ENCODE data around the gene BMP7. TPM values are rescaled to one million over a fixed set of nuclear protein-coding genes. Genes with fewer than 3 reads are reported as not detected.
A peak's percentile ranks its signal among the peaks of the same experiment; 100 is the strongest.

BMP7 gene
- total and polyA plus RNA-seq, 9 of the 15 experiments (the other 6 are each of a cell fraction or from before 2014, with no cell fraction given) = 0.18 TPM; not detected in 8

DNA sequence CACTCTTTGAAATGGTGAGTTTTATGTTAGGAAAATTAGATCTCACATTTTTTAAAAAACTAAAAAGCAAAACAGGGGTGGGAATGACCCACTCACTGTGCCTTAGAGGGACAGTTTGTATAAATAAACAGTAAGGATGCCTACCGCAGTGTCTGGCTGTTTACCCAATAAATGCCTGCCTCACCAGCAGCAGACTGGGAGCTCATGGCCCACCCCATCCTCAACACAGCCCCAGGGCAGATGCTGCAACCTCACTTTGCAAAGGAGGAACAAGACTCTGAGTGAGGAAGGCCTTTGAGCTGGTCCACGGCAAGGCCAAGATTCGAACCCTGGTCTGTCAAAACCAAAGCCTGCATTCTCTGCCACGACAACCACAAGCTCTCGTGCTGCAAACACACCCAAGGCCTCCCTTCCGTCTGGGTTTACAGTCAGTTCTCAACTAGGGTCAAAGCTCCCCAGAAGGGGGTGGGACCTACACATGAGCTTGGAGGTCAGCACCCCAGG, 77.8 kb downstream of the BMP7 start:
- Histone ChIP-seq H3K79me2 (ENCODE audit: control insufficient read depth, insufficient read depth, low read length) (no peaks in the 10 kb centered on the region), H4K20me1 (replicated peaks; ENCODE audit: control insufficient read depth, insufficient read depth, low read length) (peaks cover 7% of the 10 kb centered on the region; the same call in 1 of the 2 replicates), H3K27ac (ENCODE audit: extremely low read depth, low read depth, low read length) (no peak overlapping the region), H3K9me3 (replicated peaks; ENCODE audit: control insufficient read depth, insufficient read depth, low read depth, low read length) (no peaks in the 10 kb centered on the region), H3K4me2 (ENCODE audit: insufficient read depth, low read length) (no peak overlapping the region), H2AFZ (ENCODE audit: low read depth, low read length) (no peak overlapping the region), H3K36me3 (ENCODE audit: control insufficient read depth, insufficient read depth, low read length) (no peaks in the 10 kb centered on the region), H3K27me3 (ENCODE audit: control insufficient read depth in 2 of 2, insufficient read depth in 2 of 2, low read length in 2 of 2) (peaks cover 23 to 63% of the 10 kb centered on the region in 2 experiments; a peak in 4 of 5 replicates), H3K4me3 (no peak overlapping the region), H3K4me1 (replicated peaks in 1 of 2; ENCODE audit: control insufficient read depth in 2 of 2, insufficient read depth in 2 of 2, low read length in 2 of 2) (no peaks in the 10 kb centered on the region), H3K9me1 (ENCODE audit: control insufficient read depth, insufficient read depth, low read length) (peaks cover 2% of the 10 kb centered on the region), H3K9ac (ENCODE audit: insufficient read depth in 1 of 2, low read depth in 2 of 2, low read length in 2 of 2) (no peak overlapping the region)
- ChIA-PET POLR2A (interaction anchor here (0.6 to 1.5 kb wide), 2 partner anchors 10 to 12 kb away, joined by 3 to 5 read pairs; no protein-coding TSS in a partner anchor), CTCF (ENCODE audit: low intra/inter-chr PET ratio) (no interaction called here)
- FAIRE-seq (no peak), DNase-seq (ENCODE audit: extremely low read depth in 1 of 4, low spot score in 3 of 4) (no peak), ATAC-seq (no peak)
- TF ChIP-seq TEAD1 (CRISPR knock-in tag; IDR thresholded peaks at IDR 0.05) (no peak), IFI16 (CRISPR knock-in tag; IDR thresholded peaks at IDR 0.05) (no peak), ZSCAN32 (CRISPR knock-in tag; IDR thresholded peaks at IDR 0.05) (no peak), NR3C1 (CRISPR knock-in tag; IDR thresholded peaks at IDR 0.05) (no peak), ZNF133 (CRISPR knock-in tag; IDR thresholded peaks at IDR 0.05) (no peak), ZNF124 (CRISPR knock-in tag; IDR thresholded peaks at IDR 0.05) (no peak), LCOR (CRISPR knock-in tag; IDR thresholded peaks at IDR 0.05) (no peak), HDAC6 (IDR thresholded peaks at IDR 0.05; ENCODE audit: low read depth, low read length) (no peak), EWSR1 (IDR thresholded peaks at IDR 0.05; ENCODE audit: borderline replicate concordance, low read depth, partially characterized antibody) (peak; percentile 67), RFX1 (IDR thresholded peaks at IDR 0.05) (no peak), DNMT1 (IDR thresholded peaks at IDR 0.05) (no peak)
- TF ChIP-seq, protein P1, sequence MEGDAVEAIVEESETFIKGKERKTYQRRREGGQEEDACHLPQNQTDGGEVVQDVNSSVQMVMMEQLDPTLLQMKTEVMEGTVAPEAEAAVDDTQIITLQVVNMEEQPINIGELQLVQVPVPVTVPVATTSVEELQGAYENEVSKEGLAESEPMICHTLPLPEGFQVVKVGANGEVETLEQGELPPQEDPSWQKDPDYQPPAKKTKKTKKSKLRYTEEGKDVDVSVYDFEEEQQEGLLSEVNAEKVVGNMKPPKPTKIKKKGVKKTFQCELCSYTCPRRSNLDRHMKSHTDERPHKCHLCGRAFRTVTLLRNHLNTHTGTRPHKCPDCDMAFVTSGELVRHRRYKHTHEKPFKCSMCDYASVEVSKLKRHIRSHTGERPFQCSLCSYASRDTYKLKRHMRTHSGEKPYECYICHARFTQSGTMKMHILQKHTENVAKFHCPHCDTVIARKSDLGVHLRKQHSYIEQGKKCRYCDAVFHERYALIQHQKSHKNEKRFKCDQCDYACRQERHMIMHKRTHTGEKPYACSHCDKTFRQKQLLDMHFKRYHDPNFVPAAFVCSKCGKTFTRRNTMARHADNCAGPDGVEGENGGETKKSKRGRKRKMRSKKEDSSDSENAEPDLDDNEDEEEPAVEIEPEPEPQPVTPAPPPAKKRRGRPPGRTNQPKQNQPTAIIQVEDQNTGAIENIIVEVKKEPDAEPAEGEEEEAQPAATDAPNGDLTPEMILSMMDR (IDR thresholded peaks at IDR 0.05 in 2 of 3, conservative IDR thresholded peaks at IDR 0.05 in 1 of 3; ENCODE audit: insufficient read depth in 2 of 3, low read depth in 1 of 3, low read length in 3 of 3) = no peak
- TF ChIP-seq, protein P2, sequence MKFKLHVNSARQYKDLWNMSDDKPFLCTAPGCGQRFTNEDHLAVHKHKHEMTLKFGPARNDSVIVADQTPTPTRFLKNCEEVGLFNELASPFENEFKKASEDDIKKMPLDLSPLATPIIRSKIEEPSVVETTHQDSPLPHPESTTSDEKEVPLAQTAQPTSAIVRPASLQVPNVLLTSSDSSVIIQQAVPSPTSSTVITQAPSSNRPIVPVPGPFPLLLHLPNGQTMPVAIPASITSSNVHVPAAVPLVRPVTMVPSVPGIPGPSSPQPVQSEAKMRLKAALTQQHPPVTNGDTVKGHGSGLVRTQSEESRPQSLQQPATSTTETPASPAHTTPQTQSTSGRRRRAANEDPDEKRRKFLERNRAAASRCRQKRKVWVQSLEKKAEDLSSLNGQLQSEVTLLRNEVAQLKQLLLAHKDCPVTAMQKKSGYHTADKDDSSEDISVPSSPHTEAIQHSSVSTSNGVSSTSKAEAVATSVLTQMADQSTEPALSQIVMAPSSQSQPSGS (CRISPR knock-in tag; IDR thresholded peaks at IDR 0.05) = no peak
- TF ChIP-seq, protein P3, sequence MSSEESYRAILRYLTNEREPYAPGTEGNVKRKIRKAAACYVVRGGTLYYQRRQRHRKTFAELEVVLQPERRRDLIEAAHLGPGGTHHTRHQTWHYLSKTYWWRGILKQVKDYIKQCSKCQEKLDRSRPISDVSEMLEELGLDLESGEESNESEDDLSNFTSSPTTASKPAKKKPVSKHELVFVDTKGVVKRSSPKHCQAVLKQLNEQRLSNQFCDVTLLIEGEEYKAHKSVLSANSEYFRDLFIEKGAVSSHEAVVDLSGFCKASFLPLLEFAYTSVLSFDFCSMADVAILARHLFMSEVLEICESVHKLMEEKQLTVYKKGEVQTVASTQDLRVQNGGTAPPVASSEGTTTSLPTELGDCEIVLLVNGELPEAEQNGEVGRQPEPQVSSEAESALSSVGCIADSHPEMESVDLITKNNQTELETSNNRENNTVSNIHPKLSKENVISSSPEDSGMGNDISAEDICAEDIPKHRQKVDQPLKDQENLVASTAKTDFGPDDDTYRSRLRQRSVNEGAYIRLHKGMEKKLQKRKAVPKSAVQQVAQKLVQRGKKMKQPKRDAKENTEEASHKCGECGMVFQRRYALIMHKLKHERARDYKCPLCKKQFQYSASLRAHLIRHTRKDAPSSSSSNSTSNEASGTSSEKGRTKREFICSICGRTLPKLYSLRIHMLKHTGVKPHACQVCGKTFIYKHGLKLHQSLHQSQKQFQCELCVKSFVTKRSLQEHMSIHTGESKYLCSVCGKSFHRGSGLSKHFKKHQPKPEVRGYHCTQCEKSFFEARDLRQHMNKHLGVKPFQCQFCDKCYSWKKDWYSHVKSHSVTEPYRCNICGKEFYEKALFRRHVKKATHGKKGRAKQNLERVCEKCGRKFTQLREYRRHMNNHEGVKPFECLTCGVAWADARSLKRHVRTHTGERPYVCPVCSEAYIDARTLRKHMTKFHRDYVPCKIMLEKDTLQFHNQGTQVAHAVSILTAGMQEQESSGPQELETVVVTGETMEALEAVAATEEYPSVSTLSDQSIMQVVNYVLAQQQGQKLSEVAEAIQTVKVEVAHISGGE (CRISPR knock-in tag; IDR thresholded peaks at IDR 0.05) = peak in 1 of 3 experiments; percentile 95; a peak in 1 of 6 replicates
- no TSS peak for BruUV-seq (replicated peaks)
- 6% methylated on average over 6 of the region's 6 CpGs for WGBS (ENCODE audit: insufficient coverage, low coverage, missing lambda C conversion rate)
- intact Hi-C loops (cut with micrococcal nuclease) = no loop called here
- in situ Hi-C loops (cut with MboI) = no loop called here

Measured in K562 (cell line).